Measurements from ENCODE around the gene KCNN3.

- TF ChIP-seq CTCF (conservative IDR thresholded peaks at IDR 0.05) (no peak), ZFX (IDR thresholded peaks at IDR 0.05) (no peak)
Measured at GRCh38 chr1:154698320-154699096, 171.6 kb downstream of the KCNN3 start.
